Motor neuron (in vitro differentiated cells): ENCODE results near the gene KRTAP4-5. TPM values are rescaled to one million over a fixed set of nuclear protein-coding genes. Genes with fewer than 3 reads are reported as not detected.
A peak's percentile ranks its signal among the peaks of the same experiment; 100 is the strongest.
"Not testable (repeated sequence)": the region's sequence is repeated elsewhere in the genome, so short reads cannot be mapped to it uniquely, and the experiment has no call there.

ENCODE experiments used
- ATAC-seq, 8 experiments: fragments of 200-7000 bp; cut with Tn5 transposase; replicated peaks in 6 of 8; 2 replicates each; pipeline ENCODE4 v1.8.0; 2021; ENCODE audit warnings: mild to moderate bottlenecking in 8 of 8, moderate library complexity in 8 of 8
- H3K27ac ChIP-seq, 2 donors: fragments of 250-450 bp; sonication (Bioruptor Pico); 2 replicates each; pipeline ENCODE4 v1.9.0; 2021; ENCODE audit warnings: antibody characterized with exemption in 2 of 2, mild to moderate bottlenecking in 2 of 2, moderate library complexity in 1 of 2
- H3K4me1 ChIP-seq, 2 donors: fragments of 250-450 bp; sonication (Bioruptor Pico); replicated peaks in 1 of 2; 2 replicates each; pipeline ENCODE4 v1.6.1; 2021; ENCODE audit warnings: antibody characterized with exemption in 2 of 2, mild to moderate bottlenecking in 2 of 2, moderate library complexity in 1 of 2
- H3K4me3 ChIP-seq, 5 donors: fragments of 250-450 bp; sonication (Bioruptor Pico); 2 replicates each; pipeline ENCODE4 v1.9.0; 2021; ENCODE audit warnings: antibody characterized with exemption in 5 of 5, mild to moderate bottlenecking in 5 of 5, moderate library complexity in 4 of 5
- WGBS, 10 experiments: fragments of 450-650 bp; shearing (Covaris generic); methylation state at CpG; one replicate each; pipeline ENCODE4 v1.0.0; 2022; 5-methylcytosine and 5-hydroxymethylcytosine counted together
- in situ Hi-C, 9 experiments: fragments of 400-800 bp; cut with MboI; loops; one replicate each; pipeline ENCODE4 v1.15.0; 2021; ENCODE audit warnings: low sequenced_read_pairs in 9 of 9, low pct_unique_long_range_greater_than_20kb in 2 of 9; ENCODE audit not compliant: unreplicated experiment in 9 of 9
- total RNA-seq, 8 experiments: library from RNA; unstranded; fragments of 300-600 nt; gene quantifications; 2 replicates each; pipeline versions ENCODE4 v1.2.3 to v1.2.4, GENCODE V29; 2022

The KRTAP4-5 gene
- total RNA-seq, 8 experiments from 2014 or later, result not detected

DNA sequence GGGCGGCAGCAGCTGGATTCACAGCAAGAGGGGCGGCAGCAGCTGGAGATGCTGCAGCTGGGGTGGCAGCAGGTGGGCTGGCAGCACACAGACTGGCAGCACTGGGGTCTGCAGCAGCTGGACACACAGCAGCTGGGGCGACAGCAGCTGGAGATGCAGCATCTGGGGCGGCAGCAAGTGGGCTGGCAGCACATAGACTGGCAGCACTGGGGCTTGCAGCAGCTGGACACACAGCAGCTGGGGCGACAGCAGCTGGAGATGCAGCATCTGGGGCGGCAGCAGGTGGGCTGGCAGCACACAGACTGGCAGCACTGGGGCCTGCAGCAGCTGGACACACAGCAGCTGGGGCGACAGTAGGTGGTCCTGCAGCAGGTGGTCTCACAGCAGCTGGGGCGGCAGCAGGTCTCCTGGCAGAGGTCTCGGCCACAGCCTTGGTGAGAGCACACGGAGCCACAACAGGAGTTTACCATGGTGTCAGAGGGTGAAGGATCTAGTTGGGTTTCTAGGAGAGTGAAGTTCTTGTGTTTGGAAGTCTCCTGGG lies 31.7 kb downstream of the KRTAP4-5 start, which contains the start of gene KRTAP4-11:
Gene KRTAP4-11, minus strand, starts transcription at position 528 of the 541 bp plus-strand sequence. Its CDS starts 58 bp downstream, at position 470.
- not testable (repeated sequence) for ATAC-seq

DNA sequence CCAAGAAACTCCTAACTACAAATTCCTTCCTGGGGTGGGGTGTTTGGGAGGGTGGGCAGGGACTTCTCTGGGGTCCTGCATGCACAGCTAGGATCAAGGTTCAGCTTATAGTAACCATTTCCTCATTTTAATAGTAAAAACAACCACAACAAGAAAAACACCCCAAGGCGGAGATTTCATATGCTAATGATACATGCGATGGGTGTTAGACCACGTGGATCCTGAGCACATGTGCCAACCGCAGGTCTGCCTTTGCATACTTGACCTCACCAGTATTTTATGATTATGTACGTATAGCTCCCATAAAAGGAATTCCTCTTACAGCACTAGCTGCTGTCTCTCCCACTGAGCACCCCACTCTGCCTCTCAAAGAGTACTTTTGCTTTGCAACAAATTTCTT lies 33.3 kb downstream of the KRTAP4-5 start:
- 0 to 100% (median 46%) methylated on average over 1 to 4 of the region's 5 CpGs; no CpG with 5 or more reads in 1 of the 10 experiments for WGBS, 10 experiments

More for the DNA sequence above, 31.7 kb downstream of the KRTAP4-5 start, which contains the start of gene KRTAP4-11:
- H3K4me1 ChIP-seq, in situ Hi-C loops, H3K27ac ChIP-seq, H3K4me3 ChIP-seq: not testable (repeated sequence)
- WGBS, 10 experiments, result 89% methylated on average over 6 of the region's 10 CpGs; no CpG with 5 or more reads in 9 of the 10 experiments

GRCh38 chr17:41111151-41111885 lies 38.3 kb downstream of the KRTAP4-5 start:
- no peak for ATAC-seq
- 36 to 86% (median 71%) methylated on average over 1 to 2 of the region's 2 CpGs; no CpG with 5 or more reads in 1 of the 10 experiments for WGBS, 10 experiments
- Histone ChIP-seq H3K27ac (no peak overlapping the region), H3K4me1 (no peaks in the 10 kb centered on the region), H3K4me3 (no peak overlapping the region)
- in situ Hi-C loops, result no loop called here

More for the DNA sequence above, 33.3 kb downstream of the KRTAP4-5 start:
- Histone ChIP-seq H3K4me3 (no peak overlapping the region), H3K4me1 (no peaks in the 10 kb centered on the region), H3K27ac (no peak overlapping the region)
- ATAC-seq, result peak in 3 of 8 experiments; percentile 92 to 99 (median 98)
- in situ Hi-C loops, result no loop called here

DNA sequence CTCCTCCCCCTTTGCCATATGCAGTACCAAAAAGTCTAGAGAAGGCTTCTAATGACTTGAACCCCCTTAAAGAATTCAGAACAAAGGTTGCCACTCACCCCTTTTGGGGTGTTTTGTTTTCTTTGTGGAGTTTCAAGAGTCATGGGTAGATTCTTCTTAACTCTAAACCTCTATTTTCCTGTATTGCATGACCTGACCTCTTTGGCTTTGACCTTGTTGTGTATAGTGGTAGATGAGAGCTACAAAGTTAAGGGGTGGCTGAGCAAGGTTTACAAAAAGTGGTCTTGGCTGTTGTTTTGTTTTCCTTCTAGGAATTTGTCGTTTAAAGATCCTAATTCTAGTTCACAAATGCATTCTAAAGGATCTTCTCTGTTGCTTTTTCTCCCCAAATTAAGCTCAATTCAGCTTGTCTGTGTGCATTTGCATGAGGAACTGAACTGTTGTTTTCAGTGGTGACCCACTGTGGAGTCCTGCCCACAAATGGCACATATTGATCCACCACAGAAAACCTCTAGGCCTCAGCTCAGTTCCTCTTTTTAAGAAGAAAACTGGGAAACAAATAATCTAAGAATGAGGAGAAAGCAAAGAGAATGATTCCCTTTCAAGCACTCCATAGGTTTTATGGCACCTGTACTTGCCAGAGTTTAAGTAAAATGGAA lies 40.8 kb downstream of the KRTAP4-5 start:
- H3K4me3 ChIP-seq, H3K27ac ChIP-seq, H3K4me1 ChIP-seq, ATAC-seq, in situ Hi-C loops: not testable (repeated sequence)
- no CpG with 5 or more reads among the region's 1 CpG for WGBS, 10 experiments

DNA sequence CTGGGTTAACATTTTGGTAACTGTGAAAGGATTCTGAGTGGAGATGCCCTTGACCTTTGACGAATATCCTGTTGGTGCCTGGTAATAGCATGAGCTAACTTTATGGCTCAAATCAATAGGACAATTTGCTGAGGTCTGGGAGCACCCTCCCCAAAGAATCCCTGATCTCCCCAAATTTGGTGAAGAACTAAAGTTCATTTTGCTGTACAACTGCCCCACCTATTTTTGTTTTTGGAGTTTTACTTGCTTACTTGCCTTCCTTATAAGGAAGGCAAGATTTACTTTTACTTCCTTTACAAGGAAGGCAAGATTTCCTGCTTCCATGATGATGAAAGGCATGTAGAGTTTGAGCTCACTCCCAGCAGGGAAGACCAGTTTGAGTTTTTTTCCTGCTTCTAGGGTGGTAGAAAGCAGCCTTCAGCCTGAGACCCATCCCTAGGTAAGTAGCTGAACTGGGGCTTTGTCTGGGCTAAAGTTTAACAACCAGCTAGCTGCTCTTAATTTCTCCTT lies 41.6 kb downstream of the KRTAP4-5 start:
- Histone ChIP-seq H3K4me3 (no peak overlapping the region), H3K27ac (no peak overlapping the region), H3K4me1 (no peaks in the 10 kb centered on the region)
- whole genome bisulfite sequencing, 10 experiments, result 33 to 100% (median 58%) methylated on average over 1 of the region's 1 CpG; no CpG with 5 or more reads in 6 of the 10 experiments
- ATAC-seq, result no peak
- in situ Hi-C loops, result no loop called here

DNA sequence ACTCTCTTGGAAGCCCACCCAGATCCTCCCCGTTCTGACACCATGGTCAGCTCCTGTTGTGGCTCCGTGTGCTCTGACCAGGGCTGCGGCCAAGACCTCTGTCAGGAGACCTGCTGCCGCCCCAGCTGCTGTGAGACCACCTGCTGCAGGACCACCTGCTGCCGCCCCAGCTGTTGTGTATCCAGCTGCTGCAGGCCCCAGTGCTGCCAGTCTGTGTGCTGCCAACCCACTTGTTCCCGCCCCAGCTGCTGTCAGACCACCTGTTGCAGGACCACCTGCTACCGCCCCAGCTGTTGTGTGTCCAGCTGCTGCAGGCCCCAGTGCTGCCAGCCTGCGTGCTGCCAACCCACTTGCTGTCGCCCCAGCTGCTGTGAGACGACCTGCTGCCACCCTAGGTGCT lies 44.3 kb downstream of the KRTAP4-5 start, which contains the start of gene KRTAP4-9:
Gene KRTAP4-9, plus strand, starts transcription at position 43 of the 400 bp plus-strand sequence. Its CDS starts 0 bp downstream, at position 43.
- H3K4me3 ChIP-seq, H3K27ac ChIP-seq, in situ Hi-C loops, ATAC-seq, H3K4me1 ChIP-seq: not testable (repeated sequence)
- no CpG with 5 or more reads among the region's 10 CpGs for WGBS, 10 experiments

- in situ Hi-C loops, H3K4me1 ChIP-seq, H3K4me3 ChIP-seq, H3K27ac ChIP-seq: not testable (repeated sequence)
- ATAC-seq, result peak in 2 of 8 experiments; percentile 49 to 53
- WGBS, 10 experiments, result 80 to 100% methylated on average over 1 of the region's 2 CpGs; no CpG with 5 or more reads in 8 of the 10 experiments
These were observed 45.1 kb downstream of the KRTAP4-5 start for GRCh38 chr17:41104386-41105038.

DNA sequence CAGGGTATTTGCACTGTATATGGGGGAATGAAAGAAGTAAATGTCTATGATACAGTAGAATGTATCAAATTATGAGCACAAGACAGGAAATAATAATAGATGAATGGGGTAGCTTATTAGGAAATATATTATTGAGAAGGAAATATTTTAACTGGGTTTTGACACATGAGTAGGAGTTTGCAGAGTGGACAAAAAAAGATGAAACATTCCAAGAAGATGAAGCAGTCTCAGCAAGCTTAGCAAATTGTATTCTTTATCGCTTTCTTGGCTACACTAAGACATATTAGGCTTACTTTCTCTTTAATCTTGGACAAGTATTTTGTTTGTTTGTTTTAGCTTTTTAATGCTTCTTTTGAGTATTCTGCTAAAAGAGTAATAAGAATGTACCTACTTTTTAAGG lies 45.7 kb downstream of the KRTAP4-5 start:
- in situ Hi-C loops, result no loop called here
- ATAC-seq, result no peak
- Histone ChIP-seq H3K4me1 (no peaks in the 10 kb centered on the region), H3K27ac (no peak overlapping the region), H3K4me3 (no peak overlapping the region)
- 83 to 100% (median 92%) methylated on average over 1 of the region's 1 CpG; no CpG with 5 or more reads in 1 of the 10 experiments for WGBS, 10 experiments

- Histone ChIP-seq H3K27ac (no peak within 1 kb of the TSS), H3K4me3 (no peak within 1 kb of the TSS), H3K4me1 (no peaks in the 10 kb centered on the region)
- no peak for ATAC-seq
- in situ Hi-C loops, result no loop called here
- no CpG with 5 or more reads among the region's 10 CpGs for whole genome bisulfite sequencing, 10 experiments
These were observed 47.9 kb downstream of the KRTAP4-5 start, which contains the start of gene KRTAP4-16 for GRCh38 chr17:41101586-41102259. TSS of gene KRTAP4-16 (minus strand) at chr17:41102209. CDS start at chr17:41102209, 0 bp downstream.

DNA sequence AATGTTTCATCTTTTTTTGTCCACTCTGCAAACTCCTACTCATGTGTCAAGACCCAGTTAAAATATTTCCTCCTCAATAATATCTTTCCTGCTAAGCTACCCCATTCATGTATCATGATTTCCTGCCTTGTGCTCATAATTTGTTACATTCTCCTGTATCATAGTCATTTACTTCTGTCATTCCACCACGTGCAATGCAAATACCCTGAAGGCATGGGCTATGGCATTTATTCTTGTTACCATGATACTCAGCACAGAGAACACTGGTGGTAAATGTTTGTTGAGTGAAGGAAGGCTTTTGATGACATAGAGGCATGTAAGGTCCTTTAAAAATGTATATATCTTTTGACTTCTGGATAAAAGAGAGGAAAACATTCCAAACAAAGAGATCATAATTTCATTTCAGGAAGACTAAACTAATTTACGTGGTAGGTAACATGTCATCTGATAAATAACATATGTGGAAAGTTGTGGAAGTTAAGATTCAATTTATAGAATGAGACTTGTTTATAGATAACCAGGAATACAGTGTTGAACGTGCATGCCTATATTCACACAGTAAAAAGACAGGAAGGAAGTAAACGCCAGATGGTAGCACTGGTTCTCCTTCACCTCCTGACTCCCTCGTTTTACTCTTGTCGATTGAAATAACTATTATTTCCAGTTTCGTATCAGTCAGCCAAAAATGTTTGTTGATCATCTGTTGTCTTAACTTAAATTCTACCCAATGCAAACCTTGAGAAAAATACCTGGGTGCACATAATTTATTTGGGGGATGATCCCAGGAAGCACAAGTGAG lies 49.7 kb downstream of the KRTAP4-5 start:
- WGBS, 10 experiments, result 48 to 100% (median 77%) methylated on average over 1 to 7 of the region's 7 CpGs
- H3K4me1 ChIP-seq, H3K4me3 ChIP-seq, H3K27ac ChIP-seq, in situ Hi-C loops: not testable (repeated sequence)
- ATAC-seq, result peak in 3 of 8 experiments; percentile 32 to 85 (median 78)
